HL-60/S4 treated with retinoic acid at 250 ng/mL for 4 days and 3 days (cell line): Measurements from ENCODE around the gene OR4C46.
"Not testable (repeated sequence)": the region's sequence is repeated elsewhere in the genome, so short reads cannot be mapped to it uniquely, and the experiment has no call there.

Source experiments
- in situ Hi-C: fragments of 300-500 bp; cut with MboI; formaldehyde crosslinking; loops from 2 replicates; pipeline ENCODE4 v1.7.0; 2022; ENCODE audit warnings: low sequenced_read_pairs

OR4C46 gene

DNA sequence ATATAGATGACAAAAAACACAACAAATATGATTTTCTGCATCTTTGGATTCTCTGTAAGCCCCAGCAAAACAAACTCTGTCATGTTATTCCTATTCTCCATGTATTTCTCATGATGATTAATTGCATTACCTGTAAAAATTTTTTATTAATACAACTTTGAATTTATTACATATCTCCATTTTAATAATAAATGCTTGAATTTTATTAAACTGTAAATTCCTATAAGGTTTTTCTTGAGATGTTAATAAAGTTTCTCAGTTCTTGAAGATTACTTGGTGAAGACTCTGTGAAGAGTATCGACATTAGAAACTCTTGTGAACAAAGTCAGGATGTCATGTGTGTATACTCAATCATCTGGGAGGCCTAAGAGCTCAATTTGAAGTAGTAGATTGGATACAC, at the start of gene OR4C46:
TSS of gene OR4C46 (minus strand) at position 101 of the 400 bp plus-strand sequence. CDS start at position 101, 0 bp downstream.
- in situ Hi-C loops: no loop called here

DNA sequence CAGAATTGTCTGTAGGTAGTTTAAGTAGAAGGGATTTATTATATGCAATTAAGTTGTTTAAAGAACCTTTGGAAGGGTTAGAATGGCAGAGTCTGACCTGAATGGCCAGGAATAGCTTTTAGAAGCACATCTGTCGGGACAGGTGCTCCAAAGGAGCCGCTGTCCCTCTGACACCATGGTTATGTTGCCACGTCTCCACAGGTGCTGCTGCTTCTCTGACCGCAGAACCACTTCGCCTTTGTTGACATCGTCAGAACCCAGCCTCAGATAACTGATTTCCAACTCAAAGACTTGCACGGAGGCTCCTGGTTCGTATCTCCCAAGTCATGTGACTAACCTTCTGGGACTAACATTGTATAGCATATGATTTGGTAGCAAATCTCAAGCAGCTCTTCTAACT, 41.8 kb upstream of the OR4C46 start:
- in situ Hi-C loops: not testable (repeated sequence)

DNA sequence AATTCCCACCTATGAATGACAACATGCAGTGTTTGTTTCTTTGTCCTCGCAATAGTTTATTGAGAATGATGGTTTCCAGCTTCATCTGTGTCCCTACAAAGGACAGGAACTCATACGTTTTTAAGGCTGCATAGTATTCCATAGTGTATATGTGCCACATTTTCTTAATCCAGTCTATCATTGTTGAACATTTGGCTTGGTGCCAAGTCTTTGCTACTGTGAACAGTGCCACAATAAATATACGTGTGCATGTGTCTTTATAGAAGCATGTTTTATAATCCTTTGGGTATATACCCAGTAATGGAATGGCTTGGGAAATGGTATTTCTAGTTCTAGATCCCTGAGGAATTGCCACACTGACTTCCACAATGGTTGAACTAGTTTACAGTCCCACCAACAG, 42.4 kb downstream of the OR4C46 start:
- in situ Hi-C loops: not testable (repeated sequence)

DNA sequence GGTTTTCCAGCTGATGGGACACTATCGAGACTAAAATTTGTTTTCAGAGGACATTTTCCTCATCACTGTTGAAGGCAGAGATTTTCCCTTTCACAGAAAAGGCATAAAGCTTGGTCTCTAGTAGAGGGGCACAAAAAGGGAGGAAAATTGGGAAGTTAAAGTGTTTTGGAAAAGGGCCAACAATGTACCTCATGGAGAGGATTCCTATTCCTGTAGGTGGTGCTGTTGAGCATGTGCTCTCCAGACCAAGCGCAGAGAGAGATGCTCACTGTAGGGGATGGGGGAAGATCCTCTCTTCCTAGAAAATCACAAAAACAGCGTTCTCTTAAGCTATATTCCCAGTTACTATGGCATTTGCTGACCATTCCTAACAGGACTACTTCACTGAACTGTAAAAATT, 44.9 kb downstream of the OR4C46 start:
- in situ Hi-C loops: no loop called here

DNA sequence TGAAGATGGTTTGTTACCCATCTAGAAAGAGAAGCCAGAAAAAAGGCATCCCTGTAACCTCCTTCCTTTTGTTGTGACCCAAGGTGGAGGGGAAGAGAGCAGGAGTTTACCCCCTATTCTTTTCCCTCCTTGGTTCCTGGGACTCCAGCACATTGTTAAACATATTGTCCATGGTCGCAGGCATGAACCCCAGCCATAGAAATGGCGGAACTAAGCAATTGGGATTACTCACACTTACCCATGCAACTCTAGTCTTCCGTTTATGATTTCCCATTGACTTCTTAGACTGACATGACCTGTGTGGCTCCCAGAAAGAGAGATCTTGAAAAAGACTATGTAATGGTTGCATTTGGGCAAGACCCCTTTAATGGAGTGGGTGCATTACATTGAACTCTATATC, 45.4 kb downstream of the OR4C46 start:
- in situ Hi-C loops: no loop called here
